NCI-H2196 treated with DMSO at 0.1 percent for 48 hours (cell line): ENCODE results near the gene TAF5L.
"Not testable (repeated sequence)": the region's sequence is repeated elsewhere in the genome, so short reads cannot be mapped to it uniquely, and the experiment has no call there.

Experiments
- DNase-seq: peaks from one replicate; lab custom pipeline; 2025; ENCODE audit not compliant: unreplicated experiment; lab: John Stamatoyannopoulos, UW

TAF5L gene

DNA sequence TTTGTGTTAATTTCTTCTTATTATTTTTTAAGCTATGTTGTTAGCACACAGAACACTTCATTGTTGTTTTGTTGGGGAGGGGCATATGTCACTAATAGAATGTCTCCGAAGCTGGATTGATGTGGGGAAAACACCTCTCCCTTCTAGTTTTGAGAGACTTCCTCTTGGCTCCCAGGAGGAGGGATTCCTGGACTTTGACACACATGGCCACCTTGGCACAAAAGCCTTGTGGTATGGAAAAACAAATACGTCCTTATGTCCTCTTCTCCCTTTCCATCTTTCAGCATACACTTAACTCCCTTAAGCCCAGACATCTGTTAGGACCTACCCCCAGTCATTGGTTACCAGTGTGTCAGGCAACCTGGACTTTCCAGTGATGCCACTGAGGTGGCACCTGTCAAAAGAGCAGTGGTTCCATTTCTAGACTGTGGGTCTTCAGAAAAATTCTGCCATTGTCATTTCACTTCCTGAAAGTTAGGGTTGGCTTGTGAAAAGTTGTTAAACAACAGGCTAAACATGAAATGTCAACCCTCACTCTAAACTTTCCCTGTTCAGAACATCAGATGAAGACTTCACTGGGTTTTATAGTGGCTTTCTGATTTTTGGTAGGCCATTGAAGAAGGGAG lies 54.9 kb downstream of the TAF5L start:
- no peak for DNase-seq

DNA sequence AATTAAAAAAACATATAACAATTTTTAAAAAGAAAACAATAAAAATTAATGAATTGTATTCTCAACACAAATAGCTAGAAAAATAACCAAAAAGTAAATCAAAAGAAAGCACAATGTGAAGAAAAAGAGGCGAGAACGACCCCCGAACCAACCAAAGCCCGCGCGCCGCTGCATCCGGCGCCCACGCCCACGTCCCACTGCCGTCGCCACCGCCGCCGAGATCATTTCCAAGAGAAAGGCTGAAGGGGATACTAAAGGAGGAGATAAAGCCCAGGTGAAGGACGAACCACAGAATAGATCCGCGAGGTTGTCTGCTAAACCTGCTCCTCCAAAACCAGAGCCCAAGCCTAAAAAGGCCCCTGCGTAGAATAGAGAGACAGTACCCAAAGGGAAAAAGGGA lies 55.6 kb downstream of the TAF5L start:
- DNase-seq, result no peak

DNA sequence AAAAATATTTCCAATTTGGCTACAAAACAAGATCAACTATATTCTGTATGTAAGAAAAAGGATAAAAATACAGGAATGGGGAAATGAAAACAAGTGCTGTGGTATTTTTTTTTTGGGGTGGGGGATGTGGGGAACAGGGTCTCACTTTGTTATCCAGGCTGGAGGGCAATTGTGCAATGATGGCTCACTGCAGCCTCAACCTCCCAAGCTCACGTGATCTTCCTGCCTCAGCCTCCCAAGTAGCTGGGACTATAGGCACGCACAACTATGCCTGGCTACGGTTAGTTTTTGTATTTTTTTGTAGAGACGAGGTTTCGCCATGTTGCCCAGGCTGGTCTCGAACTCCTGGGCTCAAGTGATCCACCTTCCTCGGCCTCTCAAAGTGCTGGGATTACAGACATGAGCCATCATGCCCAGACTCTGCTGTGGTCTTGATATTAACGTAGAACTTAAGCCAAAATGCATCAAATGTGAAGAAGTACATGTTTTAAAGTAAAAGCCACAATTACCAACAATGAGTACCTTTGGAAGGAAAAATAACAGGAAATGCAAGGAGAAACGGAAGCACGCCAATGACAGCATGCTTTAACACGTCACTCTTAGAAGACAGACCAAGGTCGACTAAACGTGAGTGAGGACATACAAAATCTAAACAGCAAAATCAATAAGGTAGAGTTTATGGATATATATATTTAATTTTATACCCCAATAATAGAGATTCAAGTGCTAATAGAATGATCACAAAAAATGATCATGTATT lies 58.6 kb downstream of the TAF5L start:
- DNase-seq, result no peak

DNA sequence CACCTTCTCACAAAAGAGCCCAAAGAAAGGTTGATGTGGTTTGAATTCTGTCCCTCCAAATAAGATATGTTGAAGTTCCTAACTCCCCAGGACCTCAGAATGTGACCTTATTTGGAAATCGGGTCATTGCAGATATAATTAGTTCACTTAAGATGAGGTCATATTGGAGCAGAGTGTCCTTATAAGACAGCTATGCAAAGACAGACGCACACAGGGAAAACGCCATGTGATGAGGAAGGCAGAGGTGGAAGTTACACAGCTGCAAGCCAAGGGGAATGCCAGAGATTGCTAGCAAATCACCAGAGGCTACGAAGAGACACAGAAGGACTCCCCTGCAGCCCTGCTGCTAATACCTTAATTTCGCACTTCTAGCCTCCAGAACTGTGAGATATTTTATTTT lies 62.2 kb downstream of the TAF5L start:
- DNase-seq, result no peak

DNA sequence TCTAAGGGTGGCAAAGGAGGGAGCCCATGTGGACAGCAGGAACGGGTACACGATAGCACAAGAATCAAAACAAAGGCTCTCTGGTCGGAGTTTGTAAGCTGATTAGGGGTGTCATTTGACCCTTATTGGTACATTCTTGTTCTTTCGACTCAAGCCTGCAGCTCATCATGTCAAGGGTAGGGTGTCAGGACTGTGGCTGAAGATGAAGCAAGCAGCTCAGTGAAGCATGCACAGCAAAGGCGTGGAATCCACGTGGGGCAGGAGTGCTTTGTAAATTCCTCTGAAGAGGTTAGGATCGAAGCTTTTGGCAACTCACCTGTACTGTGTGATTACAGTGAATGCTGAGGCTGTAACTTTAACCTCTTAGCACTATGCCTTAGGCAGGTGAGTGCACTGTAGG lies 62.7 kb downstream of the TAF5L start:
- no peak for DNase-seq

DNA sequence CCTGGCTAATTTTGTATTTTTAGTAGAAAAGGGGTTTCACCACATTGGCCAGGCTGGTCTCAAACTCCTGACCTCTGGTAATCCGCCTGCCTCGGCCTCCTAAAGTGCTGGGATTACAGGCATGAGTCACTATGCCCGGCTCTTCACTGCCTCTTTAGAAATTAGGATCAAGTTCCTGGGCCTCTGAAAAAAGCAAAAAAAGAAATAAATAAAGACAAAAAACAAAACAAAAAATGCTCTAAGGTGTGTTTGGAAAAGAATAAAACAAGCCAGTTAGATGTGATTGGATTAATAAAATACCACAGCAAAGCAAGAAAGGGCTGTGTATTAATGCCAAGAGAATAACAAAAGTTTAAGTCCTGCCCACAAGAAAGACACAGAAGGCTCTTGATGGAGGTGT lies 63.2 kb downstream of the TAF5L start:
- no peak for DNase-seq

DNA sequence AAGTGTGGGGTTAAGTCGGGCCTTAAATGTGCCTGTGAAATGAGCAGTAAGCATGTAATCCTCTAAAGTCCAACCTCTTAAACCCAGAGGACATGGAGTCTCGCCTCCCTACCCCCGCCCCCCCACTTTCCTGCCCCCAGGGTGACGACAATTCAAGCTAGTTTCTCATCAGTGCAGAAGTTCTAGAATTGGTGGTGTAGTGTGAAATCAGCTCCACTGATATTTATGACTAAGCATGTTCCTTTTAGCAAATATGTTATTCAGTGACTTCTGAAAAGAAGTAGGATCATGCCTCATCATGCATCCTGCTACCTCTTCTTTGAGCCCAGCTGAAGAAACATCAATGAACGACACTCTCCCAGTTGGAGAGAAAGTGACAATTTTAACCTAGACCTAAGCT lies 64.8 kb downstream of the TAF5L start:
- DNase-seq, result no peak

DNA sequence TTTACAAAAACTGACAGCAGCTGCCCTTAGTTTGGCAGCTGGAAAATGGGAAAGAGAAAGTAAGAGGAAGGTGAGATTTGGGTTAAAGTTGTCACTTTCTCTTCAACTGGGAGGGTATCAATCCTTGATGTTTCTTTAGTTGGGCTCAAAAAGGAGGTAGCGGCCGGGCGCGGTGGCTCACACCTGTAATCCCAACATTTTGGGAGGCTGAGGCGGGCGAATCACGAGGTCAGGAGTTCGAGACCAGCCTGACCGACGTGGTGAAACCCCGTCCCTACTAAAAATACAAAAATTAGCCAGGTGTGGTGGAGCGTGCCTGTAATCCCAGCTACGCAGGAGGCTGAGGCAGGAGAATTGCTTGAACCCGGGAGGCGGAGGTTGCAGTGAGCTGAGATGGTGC lies 65.8 kb downstream of the TAF5L start:
- DNase-seq, result not testable (repeated sequence)

DNA sequence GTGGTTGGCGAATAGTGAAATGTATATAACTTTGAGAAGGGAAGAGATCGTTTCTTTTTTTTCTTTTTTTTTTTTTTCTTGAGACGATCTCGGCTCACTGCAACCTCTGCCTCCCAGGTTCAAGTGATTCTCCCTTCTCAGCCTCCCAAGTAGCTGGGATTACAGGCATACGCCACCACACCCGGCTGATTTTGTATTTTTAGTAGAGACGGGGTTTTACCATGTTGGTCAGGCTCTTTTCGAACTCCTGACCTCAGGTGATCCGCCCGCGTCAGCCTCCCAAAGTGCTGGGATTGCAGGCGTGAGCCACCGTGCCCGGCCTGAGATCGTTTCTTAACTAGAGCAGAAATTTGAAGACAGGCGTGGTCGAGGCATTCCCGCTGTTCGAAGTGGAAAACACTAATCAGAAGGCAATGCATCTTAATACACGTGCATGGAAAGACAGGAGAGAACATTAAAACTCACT lies 66.6 kb downstream of the TAF5L start:
- DNase-seq, result not testable (repeated sequence)

DNA sequence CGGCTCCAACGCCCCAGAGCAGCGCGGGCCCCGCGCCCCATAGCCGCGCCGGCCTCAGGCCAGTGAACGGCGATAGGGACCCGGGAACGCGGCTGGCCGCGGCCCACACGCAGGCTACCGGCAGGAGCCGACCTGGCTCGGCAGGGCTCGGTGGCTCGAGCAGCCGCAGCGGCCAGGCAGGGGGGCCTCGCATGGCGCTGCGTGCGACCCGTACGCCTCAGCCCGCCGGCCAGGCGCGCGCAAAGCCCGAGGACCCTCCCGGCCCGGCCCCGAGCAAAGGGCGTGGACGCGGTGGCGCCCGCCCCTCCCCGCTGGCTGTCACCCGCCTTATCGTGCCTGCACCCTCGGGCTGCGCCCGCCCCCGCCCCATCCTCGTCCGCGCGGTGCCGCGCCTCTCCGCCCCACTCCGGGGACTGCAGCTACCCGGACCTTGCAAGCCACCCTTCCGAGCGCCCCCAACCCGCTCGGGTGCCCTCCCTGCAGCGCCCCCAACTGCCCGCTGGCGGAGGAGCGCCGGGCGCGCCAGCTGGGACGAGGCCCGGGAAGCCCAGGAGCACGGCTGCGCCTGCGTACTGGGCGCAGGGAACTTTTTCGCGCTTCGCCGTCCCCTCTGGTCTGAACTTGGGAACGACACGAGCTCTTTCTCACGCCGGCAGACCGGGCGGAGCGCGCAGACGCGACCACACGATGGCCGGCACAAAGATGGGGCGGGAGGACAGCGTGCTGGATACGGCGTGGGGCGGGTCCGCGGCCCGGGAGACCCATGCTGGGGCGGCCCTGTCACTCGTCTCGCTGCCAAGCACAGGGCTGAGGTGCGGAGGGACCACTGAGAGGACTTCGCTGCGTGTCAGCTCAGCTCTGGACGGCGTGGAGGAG lies 67.2 kb downstream of the TAF5L start, which contains the start of gene ABCB10:
Gene ABCB10 (minus strand): TSS at position 248 of the 876 bp plus-strand sequence. CDS start 55 bp downstream, at position 193.
- peak; percentile 96 for DNase-seq

DNA sequence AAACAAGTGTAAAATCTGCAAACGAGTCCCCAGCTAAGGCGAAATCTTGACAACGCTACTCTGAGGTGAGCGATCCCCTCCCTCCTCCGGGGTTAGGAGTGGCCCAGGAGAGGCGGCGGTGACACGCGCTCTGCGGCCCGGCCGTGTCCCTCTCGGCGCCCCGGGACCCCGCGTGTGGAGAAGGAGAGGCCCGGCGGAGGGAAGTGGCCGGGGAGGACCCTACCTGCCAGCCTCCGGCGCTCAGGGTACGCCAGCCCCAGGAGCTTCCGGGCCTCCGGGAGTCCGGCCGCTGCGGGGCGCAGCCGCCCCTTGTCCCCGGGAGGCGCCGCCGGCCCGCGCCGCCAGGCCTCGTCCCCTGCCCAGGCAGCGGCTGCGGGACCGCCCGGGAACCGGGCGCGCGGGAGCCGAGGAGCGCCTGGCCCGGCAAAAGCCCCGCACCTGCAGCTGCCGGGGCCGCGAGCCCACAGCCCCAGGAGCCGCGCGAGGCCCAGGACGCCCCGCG lies 68.0 kb downstream of the TAF5L start:
- DNase-seq, result no peak

DNA sequence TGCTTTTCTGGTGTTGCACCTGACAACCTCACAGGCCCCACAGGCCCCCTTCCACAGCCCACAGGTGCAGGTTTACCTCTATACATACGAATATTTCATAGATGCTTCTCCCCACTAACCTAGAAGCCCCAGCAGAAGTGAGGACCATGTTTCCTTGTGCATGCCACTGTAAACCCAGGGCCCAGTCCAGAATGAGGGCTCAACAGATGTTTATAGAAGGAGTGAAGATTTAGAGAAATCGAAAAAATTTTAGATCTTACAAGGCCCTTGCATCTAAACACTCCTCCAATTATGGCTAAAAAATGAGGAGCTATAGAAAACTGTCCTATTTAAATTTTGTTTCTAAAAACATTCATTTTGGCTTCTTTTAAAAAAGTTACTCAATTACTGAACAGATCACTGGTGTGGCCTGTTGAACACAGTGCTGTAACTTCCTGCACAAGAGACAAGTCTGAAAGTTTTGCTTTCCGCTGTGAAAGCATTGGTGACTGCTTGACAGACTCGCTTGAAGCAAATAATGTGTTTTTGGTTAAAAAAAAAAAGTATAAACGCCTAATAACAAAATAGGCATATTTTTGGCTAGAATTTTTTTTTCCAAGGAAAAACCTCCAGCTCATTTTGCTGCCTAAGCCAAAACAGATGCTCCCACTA lies 68.6 kb downstream of the TAF5L start:
- DNase-seq, result no peak

DNA sequence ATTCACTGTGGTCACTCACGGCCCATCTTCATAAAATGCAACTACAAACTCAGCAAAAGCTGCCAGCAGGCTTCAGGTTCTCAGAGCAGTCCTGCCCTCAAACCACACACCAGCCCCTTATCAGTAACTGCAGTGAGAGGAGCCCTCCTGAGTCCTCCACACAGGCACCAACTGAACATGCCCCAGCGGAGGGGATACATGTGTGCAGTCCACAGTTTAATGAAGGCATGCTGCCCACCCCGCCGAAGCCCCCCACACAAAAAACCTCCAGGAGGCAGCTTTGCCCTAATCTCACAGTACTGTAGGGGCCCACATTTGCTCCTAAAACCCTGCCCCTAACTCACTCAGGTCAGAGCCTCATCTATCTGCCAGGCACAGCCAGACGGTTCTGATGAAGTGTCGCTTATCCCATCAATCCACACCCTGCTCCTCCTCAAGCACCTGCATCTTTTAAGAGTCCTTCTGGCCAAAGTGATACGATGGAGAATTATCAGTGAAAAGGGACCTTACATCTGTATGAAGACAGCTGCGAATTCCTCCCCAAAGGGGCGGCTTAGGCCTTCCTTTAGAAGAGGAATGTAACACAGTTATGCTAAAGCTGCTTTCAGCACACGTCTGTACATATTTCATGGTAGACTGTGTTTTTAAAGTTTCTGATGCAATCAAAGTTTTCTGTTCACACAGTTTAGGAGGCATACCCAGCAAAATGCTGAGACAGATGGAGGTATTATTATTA lies 70.9 kb downstream of the TAF5L start:
- DNase-seq, result no peak

DNA sequence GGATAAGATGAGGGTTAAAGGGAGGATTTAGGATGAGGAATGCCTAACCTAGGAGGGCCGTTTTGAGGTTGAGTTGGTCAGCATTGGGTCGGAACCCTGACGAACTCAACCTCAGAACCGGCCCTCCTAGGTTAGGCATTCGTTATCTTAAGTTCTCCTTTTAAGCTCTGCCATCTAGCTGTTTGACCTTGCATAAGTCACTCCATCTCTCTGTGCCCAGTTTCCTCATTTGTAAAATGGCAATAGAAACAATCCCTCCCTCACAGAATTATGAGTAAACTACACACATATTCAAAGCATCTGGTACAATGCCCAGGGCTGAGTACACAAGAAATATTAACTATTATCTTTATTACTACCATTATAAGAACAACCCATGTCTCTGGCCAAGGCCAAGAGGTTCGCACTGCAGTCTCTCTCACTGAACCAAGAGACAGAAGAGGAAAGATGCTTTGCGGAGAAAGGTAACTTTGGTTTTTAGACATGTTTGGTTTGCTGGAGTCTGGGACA lies 72.2 kb downstream of the TAF5L start:
- DNase-seq, result no peak

DNA sequence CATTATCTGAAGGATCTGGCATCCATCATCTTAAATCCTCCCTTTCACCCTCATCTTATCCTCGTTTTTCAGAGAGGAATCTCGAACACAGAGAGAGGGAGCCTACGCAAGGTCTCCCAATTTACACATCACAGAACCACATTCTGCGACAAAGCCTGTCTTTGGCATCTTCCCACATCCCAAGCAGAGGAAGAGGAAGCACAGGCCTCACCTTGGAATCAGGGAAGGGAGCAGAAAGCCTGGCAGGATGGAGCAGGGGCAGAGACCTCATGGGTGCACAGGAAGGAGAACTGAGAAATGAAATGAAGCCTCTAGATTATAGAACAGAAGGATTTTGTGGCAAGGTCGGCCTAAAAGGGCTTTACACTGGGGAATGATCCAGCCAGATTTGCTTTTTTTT lies 73.2 kb downstream of the TAF5L start:
- no peak for DNase-seq

DNA sequence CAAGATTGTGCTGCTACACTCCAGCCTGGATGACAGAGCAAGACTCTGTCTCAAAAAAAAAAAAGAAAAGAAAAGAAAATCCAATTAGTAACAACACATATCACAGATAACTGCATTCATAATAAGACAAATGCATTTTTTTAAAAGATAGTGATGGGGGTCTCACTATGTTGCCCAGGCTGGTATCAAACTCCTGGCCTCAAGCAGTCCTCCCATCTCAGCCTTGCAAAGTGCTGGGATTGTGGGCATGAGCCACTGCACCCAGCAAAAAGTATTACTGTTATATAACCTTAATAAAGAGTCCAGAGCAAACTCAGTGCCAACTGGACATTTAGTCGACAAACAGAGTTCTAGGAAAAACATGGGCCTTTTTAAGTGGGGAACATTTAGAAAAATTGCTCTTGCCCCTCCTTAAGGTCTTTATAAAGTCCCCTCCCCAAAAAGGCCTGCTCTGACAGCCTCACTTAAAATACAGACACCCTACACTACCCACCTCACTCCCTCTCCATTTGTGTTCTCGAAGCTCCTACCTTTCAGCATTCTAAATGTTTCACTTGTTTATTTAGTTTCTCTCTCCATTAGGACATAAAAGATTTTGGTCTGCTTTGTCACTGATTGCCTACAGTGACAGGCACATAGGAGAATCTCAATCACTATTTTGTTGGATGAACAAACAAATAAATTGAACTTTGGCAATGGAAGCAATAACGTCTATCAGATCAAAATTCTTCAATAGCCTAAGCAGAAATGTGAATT lies 74.9 kb downstream of the TAF5L start:
- no peak for DNase-seq

DNA sequence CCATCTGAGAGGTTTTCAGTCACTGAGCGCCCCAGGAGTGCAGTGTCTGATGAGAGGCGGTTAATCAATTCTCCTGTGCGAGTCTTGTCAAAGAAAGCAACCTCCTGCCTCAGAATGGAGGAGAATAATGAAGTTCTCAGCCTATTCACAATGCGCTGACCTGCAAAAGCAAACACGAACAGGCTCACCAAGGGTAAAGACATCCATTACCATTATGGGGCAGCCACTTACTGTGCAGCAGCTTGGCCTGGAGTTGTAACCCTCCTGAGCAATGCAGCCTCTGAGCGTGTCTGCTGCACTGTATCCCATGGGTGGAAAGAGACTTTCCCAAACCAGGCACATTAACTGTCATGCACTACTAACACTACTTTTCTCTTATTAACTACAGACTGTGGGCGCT lies 78.4 kb downstream of the TAF5L start:
- no peak for DNase-seq

DNA sequence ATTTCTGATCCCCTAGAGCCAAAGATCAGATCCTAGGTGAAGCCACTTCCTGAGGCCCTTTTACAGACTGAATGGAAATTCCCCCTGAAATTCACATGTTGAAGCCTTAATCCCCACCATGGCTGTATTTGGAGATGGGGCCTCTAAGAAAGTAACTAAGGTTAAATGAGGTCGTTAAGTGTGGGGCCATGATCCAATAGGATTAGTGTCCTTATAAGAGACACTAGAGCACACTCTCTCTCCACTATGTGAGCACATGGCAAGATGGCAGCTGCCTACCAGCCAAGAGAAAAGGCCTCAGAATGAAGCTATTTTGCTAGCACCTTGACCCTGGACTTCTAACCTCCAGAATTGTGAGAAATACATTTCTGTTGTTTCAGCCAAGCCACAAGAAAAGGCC lies 81.3 kb downstream of the TAF5L start:
- DNase-seq, result no peak
